Stimulated activated CD8-positive, alpha-beta memory T cell treated with anti-CD3 and anti-CD28 coated beads, Interleukin-2, amount 100 ng/mL, for 48 hours (primary cell): Measurements from ENCODE around the gene STEAP3.

ENCODE experiments used
- DNase-seq, 2 donors: peaks; one replicate each; pipeline ENCODE4 v3.0.0-alpha.2; 2020; ENCODE audit warnings: low read depth in 2 of 2

The STEAP3 gene

DNA sequence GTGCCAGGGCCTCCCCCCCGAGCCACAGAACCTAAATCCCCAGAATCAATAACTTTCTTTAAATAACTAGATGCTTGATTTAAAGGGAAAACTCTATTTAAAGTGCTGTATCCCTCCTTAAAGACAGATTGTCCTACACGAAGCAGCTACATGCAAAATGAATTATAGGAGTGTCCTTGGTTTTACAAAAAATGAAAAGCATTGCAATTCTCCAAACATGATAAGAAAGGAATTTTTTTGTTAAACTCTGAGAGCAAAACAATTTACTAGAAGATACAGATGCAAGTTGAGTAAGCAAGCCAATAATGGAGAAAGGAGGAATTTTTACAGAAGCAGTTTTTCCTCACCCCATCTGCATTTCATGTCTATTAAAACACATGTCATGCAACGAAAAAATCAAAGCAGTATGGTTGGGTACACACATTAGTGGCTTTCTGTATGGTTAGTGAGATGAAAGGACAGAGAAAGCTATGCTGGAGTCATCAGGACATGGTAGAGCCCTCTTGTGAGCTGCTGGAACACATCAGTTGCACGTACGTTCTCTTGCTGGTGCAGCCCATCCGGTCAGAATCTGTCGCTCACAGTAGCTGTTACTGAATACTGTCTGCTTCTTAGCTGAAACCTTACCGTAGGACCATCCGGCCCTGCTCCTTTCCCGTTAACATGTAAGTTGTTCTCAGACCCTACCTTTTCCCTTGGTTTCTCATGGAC is 25.9 kb upstream of the STEAP3 start:
- DNase-seq, result no peak

DNA sequence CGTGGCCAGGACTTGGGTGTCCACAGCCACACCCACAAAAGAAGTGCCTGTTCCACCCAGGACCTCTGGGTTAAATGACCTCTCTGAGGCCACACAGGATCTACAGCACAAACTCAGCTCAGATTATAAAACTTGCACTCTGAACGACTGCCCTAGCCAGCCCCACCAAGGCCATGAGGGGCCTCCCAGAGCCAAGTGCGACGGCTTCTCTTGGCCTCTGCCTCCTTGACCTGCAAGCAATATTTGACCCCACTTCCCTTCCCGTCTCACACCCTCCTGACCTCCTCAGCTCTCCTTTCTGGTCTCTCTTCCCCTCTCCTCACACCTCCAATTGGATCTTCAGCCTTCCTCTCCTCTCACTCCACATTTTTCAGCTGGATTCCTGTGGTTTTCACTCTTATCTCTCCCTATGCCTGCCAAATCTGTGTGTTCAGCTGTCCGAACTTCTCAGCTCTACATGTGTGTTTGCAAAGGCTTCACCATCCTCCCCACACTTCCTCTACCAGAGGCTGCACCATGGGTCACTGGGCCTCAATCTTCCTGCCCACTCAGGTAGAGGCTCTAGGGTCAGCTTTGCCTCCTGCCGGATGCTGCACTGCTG is 25.3 kb upstream of the STEAP3 start:
- DNase-seq, result no peak

DNA sequence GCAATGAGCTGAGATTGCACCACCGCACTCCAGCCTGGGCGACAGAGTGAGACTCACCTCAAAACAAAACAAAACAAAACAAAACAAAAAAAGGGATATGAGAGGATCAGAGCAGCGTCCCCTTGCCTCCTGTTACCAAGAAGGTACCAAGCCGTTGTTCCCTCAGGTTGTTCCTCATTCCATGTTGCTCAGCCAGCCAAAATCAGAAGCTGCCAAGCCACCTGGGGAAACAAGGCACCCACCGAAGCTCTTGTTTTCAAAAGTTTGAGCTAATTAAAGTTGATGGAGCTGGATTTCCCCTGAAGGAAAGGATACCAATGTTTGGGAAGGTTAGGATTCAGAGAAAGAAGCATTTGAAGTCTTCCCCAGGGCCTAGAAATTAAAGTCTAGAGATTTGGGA is 21.8 kb upstream of the STEAP3 start:
- DNase-seq, result no peak

DNA sequence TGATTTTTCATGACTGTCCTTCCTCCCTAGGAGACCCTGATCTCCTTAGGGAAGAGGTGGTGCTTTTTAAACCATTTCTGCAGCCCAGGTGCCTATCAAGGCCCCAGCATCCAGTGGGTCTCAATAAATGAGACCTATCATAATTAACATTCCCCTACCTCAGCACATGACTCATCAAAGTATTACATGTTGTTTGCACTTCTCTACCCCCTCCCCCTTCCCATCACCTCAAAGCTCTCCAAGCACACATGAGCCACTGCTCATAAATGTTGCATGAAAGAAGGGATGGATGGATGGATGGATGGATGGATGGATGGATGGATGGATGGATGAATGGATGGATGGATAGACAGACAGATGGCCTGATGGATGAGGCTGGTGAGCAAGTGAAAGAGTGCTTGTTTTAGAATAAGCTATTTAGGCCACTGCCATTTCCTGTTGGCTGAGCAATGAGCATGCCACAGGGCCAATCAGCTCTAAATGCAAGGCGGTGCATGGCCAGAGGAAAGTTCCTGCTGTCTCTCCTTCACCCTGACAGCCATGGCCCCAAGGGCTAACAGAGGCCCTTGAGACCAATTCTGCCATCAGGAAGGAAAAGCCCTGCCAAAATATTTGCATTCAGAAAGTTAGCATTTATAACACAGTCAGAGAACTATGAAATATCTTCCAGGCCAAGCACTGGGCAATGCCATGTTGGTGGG is 20.9 kb upstream of the STEAP3 start:
- no peak for DNase-seq

DNA sequence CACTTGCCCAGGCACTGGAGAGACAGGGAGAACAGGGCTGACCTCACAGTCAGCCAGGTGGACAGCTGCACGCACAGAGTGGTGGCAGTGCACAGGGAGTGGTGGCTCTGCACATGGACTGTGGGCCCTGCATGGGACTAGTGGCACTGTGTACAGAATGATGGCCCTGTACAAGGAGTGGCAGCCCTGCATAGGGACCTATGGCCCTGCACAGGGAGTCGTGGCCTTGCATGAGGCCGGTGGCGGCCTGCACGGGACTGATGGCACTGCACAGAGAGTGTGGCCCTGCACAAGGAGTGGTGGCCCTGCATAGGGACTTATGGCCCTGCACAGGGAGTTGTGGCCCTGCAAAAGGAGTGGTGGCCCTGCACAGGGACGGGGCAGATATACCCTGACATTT is 19.1 kb upstream of the STEAP3 start:
- no peak for DNase-seq

DNA sequence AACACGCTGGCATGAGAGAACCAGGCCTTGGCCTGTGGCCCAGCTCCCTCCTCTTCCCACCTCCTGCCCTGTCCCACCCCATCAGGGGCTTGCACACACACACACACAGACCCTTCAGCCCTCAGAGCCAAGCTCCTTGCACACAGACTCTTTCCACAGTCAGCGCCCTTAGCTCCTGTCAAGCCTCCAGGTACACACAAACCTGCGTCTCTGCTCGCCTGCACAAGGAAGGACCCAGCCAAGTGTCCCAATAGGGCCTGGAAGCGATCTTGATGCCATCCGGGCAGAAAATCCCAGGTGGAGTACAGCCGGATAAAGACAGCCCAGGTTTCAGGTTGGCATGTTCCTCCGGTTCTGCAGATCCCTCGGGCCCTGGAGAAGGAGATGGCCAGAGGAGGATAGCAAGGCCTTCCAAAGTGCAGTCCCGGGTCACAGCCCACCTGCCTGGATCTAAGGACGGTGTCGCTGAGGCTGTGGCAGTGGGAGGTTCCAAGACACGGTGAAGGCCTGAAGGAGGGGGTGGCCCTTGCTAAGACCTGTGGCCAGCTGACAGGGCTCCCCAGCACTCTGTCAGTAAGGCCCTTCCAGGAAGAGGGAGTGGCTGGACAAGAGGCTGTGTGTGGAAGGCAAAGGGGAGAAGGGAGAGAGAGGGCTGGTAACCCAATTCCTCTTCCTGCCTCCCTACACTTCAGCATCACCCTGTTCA is 18.5 kb upstream of the STEAP3 start:
- DNase-seq, result no peak

DNA sequence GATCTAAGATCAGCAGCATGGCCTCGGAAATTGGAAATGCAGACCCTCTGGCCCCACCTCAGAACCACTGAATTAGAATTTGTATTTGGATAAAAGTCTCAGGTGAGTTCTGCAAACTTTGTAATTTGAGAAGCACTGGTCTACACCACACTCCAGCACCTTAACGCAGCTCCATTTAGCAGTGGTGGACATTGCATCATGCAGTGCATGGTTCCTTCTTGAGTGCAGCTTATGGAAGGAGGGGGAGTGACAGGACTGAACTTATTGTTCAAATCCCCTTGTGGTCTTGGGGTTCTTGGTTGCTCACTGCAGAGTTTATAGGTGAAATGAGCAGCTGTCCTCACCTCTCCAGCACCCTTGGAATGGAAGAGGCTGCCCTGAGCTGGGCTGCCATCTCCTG is 17.4 kb upstream of the STEAP3 start:
- no peak for DNase-seq

DNA sequence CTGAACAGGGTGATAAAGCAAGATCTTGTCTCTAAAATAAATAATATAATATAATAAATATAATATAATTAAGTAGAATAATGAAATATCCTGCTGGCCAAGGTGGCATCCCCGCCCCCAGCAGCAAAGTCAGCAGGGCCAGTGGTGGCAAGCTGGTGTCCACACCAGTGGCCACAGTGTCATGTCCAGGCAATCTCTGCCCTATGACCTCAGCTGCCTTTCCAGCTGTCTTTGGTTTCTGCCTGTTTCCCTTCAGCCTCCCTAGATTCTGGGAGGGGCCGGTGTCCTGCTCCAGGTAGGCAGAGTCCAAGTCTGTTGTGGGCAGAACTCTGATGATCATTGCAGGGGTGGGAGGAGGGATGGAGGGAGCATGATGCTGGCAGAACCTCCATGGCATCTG is 16.2 kb upstream of the STEAP3 start:
- no peak for DNase-seq

DNA sequence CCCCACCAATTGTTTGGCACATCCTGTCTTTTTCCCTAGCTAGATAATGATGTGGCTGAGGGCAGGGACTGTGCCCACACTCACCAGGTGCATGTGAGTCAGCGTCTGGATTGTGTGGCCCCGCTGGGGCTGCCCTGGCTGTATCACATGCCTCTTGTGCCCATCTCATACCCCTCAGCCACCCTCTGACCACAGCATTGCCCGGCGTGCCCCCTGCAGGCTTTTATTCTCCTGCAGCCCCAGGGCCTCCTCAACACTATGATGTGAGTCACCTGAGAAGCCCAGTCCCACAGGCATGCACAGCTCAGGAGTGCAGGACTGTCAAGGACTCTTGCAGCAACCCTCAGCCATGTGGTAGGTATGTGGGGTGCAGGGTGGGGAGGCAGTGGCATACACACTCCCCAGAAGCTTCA is 14.8 kb upstream of the STEAP3 start:
- DNase-seq, result no peak

DNA sequence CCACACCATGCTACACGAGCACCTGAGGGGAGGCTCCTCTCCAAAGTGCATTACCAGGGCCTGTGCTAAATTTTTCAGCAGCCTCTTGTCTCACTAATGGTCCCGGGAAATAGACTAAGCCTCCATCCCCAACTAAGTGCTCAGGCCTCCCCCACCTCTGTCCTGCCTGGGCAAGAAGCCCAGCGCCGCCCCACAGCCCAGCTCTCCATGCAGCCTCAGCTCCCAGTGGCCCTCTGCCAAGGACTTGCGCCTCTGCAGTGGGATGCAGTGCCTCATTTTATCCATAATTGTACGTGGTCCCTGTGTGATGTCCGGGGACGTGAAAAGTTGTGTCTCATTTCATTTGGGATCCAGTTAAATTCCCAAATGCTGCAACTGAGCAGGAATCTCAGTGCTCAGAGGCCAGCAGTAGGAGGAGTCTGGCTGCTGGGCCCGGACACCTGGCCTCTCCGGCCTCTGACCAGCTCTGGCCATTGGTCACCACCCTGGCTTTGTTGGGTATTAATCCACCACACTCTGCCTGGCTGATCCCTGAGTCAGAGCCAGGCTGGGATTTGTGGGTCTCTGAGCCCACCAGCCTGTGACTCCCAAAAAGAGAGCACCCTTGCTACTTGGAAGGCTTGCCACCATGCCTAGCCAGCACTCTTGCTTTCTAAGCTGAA is 11.4 kb upstream of the STEAP3 start:
- no peak for DNase-seq

DNA sequence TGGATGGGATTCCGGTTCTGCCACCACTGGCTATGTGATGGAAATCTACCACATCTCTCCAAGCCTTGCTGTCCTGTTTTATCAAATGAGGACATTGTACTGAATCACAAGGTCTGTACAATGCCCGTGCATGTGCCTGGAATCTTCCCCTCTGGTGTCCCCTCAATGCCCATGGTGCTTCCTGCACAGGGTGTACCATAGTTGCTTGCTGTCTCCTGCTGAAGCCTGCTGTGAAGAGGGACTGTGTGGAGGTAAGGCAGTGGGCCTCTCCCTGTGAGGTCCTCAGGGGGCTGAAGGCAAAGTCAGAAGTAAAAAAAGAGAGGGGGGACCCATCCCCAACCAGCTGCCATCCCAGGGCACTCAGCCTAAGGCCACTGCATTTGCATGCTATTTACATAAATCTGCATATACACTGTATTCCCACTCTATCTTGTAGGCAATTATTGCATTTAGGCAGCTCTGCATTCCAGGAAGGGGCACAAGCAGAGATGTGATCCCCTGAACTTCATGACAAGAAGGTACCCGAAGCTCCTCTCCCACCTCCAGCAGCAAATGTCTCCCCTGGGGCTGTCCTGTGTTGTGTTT is 9.1 kb upstream of the STEAP3 start:
- no peak for DNase-seq

DNA sequence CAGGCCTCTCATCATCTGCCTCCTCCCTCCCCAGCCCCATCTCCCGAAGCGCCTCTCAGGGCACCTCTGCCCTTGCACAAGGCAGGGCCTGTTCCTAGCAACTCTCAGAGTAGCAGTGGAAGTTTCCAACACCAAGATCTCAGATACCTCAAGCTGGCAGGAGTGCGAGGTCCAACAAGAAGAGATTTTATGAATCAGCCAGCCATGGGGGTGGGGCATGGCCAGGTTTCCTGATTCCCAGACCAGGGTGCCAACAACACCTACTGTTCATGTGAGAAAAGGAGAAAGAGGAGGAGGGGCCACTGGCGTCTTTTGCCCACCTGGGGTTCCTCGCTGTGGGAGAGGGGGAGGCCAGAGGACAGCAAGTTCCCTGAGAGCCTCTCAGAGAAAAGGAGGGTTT is 6.6 kb upstream of the STEAP3 start:
- DNase-seq, result no peak

DNA sequence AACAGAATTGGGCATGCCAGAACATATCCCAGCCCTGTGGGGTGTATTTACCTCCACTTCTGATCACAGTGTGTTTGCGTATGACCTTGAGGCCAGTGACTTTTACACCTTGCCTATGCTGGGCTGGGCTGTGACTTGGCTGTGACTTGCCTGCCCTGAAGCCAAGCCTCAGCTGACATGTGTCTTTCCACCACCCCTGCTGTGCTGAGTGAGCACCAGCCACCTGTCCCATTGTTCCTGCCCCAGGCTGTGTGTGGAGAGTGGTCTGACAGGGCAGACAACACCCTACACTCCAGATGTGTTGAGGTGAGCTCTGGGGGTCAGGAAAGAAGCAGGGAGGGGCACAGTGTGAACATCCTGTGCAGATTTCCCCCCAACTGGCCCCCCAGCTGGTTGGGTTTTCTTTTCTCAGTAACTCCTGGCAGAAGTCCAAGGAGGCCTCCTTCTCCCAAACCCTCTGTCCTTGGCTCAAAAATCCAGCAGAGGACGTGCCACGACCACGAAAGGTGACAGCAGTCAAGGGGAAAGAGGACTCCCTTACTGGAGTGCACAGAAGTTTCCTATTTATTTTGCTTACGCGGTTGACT is 5.1 kb upstream of the STEAP3 start:
- DNase-seq, result no peak

DNA sequence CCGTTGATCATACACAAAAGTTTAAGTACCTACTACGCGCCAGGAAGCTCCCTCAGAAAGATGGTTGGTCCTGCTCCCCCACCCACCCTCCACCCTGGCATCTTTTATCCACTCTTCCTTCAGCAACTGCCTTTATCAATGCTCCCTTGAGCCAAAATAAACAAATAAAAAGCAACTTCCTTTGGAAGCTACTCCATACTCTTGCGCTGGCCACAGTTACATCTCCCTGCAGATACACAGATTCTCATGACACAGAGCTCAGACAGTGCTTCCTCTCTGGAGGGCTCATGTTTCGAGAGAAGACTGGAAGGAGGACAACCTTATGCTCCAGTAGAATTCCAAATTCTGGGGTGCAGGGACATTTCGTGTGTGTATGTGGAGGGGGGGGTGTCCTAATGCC is 3.8 kb upstream of the STEAP3 start:
- no peak for DNase-seq

DNA sequence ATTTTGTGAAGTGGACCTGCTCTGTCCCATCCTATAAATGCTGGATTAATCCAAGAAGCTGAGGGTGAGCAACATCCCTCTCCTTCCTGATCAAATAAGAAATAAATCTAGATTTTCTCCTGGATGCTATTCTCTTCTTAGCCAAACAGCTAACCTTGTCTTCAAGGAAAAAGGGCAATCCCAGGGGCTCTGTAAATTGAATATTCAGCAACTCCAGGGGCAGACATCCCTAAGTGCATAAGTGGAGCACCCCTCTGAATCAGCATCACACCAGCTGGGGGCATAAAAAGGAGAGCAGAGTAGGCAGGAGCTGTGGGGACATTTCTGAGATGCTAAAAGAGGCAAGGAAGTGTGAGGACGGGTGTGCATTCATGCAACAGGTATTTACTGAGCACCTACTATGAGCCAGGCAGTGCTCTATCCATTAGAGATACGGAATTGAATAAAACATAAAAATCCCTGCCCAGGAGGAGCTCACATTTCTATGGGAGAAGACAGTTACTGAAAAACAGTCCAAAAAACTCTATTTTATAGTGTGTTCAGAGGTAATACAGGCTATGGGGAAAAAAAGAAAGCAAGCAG is 2.8 kb upstream of the STEAP3 start:
- no peak for DNase-seq

DNA sequence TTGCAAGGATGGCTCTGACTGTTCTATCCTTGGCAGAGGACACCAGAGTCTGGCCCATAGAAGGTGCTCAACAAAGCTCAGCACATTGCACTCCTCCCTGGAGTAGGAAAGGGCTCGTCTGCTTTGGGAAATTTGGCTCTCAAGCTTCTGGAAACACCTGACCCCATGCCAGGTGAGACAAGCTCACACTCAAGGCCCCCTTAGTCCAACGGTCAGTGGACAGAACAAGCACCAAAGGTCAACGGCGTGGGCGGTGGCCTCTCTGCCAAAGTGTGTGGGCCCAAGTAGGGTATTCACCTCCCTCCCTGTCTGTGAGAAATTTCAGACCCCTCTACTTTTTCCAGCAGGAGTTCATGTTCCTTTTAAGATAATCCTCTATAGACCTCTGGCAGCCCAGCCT is 2.0 kb upstream of the STEAP3 start:
- DNase-seq, result no peak

DNA sequence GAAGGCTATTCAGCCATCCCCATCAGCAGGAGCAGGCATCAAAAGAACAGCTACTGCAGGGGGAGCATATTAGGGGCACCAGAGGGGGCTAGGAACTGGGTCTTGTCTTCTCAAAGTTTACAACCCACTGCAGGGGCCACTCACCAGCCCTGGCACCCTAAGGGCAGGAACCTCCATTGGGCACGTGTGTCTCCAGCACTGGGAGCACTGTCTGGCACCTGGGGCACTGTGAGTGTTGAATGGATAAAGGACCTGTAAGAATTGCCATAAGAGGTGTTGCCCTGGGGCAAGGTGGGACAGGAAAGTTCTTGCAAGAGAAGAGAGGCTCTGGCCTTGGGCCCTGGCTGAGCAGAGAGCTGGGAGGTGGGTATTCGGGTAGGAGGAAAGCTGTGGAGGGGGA is 1.4 kb upstream of the STEAP3 start:
- DNase-seq, result no peak

DNA sequence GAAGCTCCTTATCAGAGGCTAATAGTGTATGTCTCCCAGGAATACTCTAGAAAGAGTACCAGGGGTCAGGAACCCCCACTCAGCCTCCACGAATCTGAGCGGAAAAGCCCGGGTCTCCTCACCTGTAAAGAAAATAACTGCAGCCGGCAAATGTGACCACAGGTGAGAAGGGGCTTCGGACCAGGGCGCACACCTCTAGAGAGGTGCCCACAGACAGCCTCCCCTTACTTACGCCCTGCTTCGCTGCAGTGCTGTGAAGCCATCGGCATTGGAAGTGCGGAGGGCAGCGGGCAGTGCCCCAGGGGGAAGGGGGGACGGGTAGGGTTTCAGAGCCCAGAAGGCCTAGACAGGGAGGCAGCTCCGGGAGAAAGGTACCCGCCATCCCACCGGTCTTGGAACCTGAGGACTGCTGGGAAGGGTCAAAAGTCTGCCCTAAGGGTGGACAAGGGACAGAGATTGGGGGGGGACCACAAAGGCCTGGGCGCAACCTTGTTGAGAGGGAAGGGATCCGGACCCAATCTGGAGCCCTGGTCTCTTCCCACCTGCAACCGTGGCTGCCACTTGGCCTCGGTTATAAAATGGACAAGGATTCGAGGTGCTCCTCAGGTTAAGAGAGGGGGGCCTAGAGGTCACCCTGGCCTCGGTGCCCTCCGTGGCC is 642 bp upstream of the STEAP3 start:
- DNase-seq, result no peak

DNA sequence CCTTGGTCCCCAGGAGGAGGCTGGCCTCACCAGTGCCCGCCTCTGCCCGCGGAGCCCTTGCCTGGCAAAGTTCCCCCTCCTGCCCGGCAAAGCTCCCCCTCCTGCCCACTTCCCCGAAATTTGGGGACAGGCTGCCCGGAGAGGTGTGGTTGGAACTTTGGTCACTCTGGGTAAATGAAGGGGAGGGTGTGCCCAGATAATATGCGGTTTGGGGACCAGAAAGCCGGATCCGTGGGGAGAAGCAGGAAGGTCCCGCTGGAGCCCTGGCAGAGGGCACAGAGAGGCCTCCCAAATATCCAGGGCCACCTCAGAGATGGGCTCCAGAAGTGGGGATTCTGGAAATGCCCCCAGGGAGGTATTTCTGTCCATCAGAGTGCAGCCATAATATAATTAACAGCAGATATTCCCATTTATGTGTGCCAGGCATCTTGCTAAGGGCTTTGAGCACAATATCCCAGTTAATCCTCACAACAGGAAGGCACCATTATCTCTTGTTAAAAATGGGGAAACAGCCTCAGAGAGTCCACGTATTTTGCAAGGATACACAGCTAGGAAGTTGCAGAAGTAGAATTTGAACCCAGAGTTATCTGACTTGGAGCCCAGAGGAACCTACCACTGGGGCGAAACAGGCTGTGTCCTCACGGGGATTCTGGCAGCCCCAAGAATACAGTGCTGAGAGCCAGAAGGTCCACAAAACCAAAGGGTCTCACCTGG is 914 bp downstream of the STEAP3 start:
- no peak for DNase-seq
